Endothelial cell of umbilical vein (primary cell): Measurements from ENCODE around the gene CUX1. TPM values are rescaled to one million over a fixed set of nuclear protein-coding genes. Genes with fewer than 3 reads are reported as not detected.

Source experiments
- BruUV-seq: library from RNA; stranded (reverse); fragments of 400-500 nt; replicated peaks from 2 replicates; lab custom pipeline; 2021; lab: Mats Ljungman, UMichigan
- CTCF ChIA-PET: fragments of 300-600, 350-600 bp; sonication (Branson Sonifier 250); formaldehyde crosslinking; loops from one replicate; lab custom pipeline; 2021; ENCODE audit warnings: antibody characterized with exemption, inconsistent platforms; lab: Charles Lee
- POLR2A ChIA-PET: fragments of 300-600, 350-600 bp; sonication (Branson Sonifier 250); formaldehyde crosslinking; loops from one replicate; lab custom pipeline; 2021; ENCODE audit warnings: antibody characterized with exemption, inconsistent platforms; lab: Charles Lee
- DNase-seq: peaks from one replicate; pipeline ENCODE4 v3.0.0-alpha.2; 2011; ENCODE audit warnings: low read depth, low spot score
- FAIRE-seq: peaks from 2 replicates; lab custom pipeline; 2011; peaks lifted over from hg19 to GRCh38; lab: Jason Lieb, UNC
- H2AFZ ChIP-seq: 2 replicates; pipeline ENCODE4 v1.6.0; 2012; ENCODE audit warnings: low read depth, low read length, control low read depth, inconsistent platforms
- H3K27ac ChIP-seq: 2 replicates; pipeline ENCODE4 v1.5.1; 2011; ENCODE audit warnings: low read depth, mild to moderate bottlenecking, control low read depth, low read length, moderate library complexity; ENCODE audit not compliant: insufficient read depth
- H3K27me3 ChIP-seq, 2 experiments: 2 replicates each; pipeline versions ENCODE4 v1.6.0 to v1.6.1; 2011; ENCODE audit warnings: low read length in 2 of 2, mixed read lengths in 1 of 2; ENCODE audit not compliant: control insufficient read depth in 2 of 2, insufficient read depth in 2 of 2
- H3K36me3 ChIP-seq, 2 experiments: 2 replicates in 1 of 2; 3 replicates in 1 of 2; pipeline ENCODE4 v1.5.1; 2011; ENCODE audit warnings: low read length in 2 of 2, mild to moderate bottlenecking in 1 of 2, moderate library complexity in 1 of 2; ENCODE audit not compliant: control insufficient read depth in 2 of 2, insufficient read depth in 2 of 2; ENCODE audit errors: extremely low read depth in 1 of 2
- H3K4me1 ChIP-seq: 3 replicates; pipeline ENCODE4 v1.5.1; 2011; ENCODE audit warnings: mild to moderate bottlenecking, low read length; ENCODE audit not compliant: control insufficient read depth, insufficient read depth; ENCODE audit errors: extremely low read depth
- H3K4me2 ChIP-seq: 2 replicates; pipeline ENCODE4 v1.6.1; 2011; ENCODE audit warnings: low read length, control low read depth, mixed read lengths; ENCODE audit not compliant: insufficient read depth
- H3K4me3 ChIP-seq, 3 experiments: fragments of 200-600 bp in 1 of 3; sonication (generic), shearing (Covaris generic) in 1 of 3; replicated peaks in 1 of 3; 2 replicates each; pipeline ENCODE4 v1.5.1; 2011 to 2016; ENCODE audit warnings: control low read depth in 3 of 3, low read length in 3 of 3, mild to moderate bottlenecking in 2 of 3, inconsistent platforms in 1 of 3, low read depth in 1 of 3, moderate library complexity in 1 of 3; ENCODE audit not compliant: insufficient read depth in 1 of 3
- H3K79me2 ChIP-seq: 2 replicates; pipeline ENCODE4 v1.6.0; 2012; ENCODE audit warnings: low read length, inconsistent platforms; ENCODE audit not compliant: control insufficient read depth, insufficient read depth
- H3K9ac ChIP-seq: replicated peaks from 2 replicates; pipeline ENCODE3; 2011; ENCODE audit warnings: low read length, control low read depth; ENCODE audit not compliant: insufficient read depth; ENCODE audit errors: extremely low read depth
- H3K9me1 ChIP-seq: replicated peaks from 3 replicates; pipeline ENCODE4 v1.6.0; 2011; ENCODE audit warnings: mild to moderate bottlenecking, low read length; ENCODE audit not compliant: control insufficient read depth, insufficient read depth; ENCODE audit errors: extremely low read depth
- H3K9me3 ChIP-seq: replicated peaks from 2 replicates; pipeline ENCODE4 v1.5.1; 2012; ENCODE audit warnings: low read length, inconsistent platforms; ENCODE audit not compliant: control insufficient read depth, insufficient read depth
- H4K20me1 ChIP-seq: replicated peaks from 2 replicates; pipeline ENCODE3; 2011; ENCODE audit warnings: mild to moderate bottlenecking, low read length; ENCODE audit not compliant: control insufficient read depth, insufficient read depth; ENCODE audit errors: extremely low read depth
- CTCF ChIP-seq, 2 donors: IDR thresholded peaks; 1 replicate in 1 of 2; 2 replicates in 1 of 2; pipeline ENCODE4 v1.5.1; 2011; ENCODE audit warnings: low read length in 2 of 2, mild to moderate bottlenecking in 2 of 2, moderate library complexity in 2 of 2, control low read depth in 1 of 2, inconsistent platforms in 1 of 2, low read depth in 1 of 2; ENCODE audit not compliant: insufficient read depth in 1 of 2; ENCODE audit errors: extremely low read depth in 1 of 2
- EZH2 ChIP-seq: IDR thresholded peaks from 2 replicates; pipeline ENCODE4 v1.6.1; 2012; ENCODE audit warnings: borderline replicate concordance, low read depth, mild to moderate bottlenecking, moderate library complexity, low read length, inconsistent platforms; ENCODE audit not compliant: severe bottlenecking
- GATA2 ChIP-seq: IDR thresholded peaks from 2 replicates; pipeline ENCODE4 v1.7.0; 2011; ENCODE audit warnings: low read depth, mild to moderate bottlenecking, moderate library complexity, mixed read lengths, low read length; ENCODE audit not compliant: insufficient read length, insufficient read depth
- JUN ChIP-seq: IDR thresholded peaks from 2 replicates; pipeline ENCODE4 v1.6.1; 2011; ENCODE audit warnings: borderline replicate concordance, low read depth; ENCODE audit not compliant: insufficient read length, insufficient read depth
- MAX ChIP-seq: IDR thresholded peaks from 2 replicates; pipeline ENCODE4 v1.6.1; 2011; ENCODE audit not compliant: insufficient read depth, insufficient read length
- MYC ChIP-seq: IDR thresholded peaks from one replicate; pipeline ENCODE4 v1.6.1; 2011; ENCODE audit warnings: mild to moderate bottlenecking, low read depth, low read length
- POLR2A ChIP-seq: IDR thresholded peaks from 2 replicates; pipeline ENCODE4 v1.6.1; 2012; ENCODE audit warnings: low read depth, mild to moderate bottlenecking, control low read depth, low read length
- POLR2AphosphoS5 ChIP-seq: IDR thresholded peaks from 2 replicates; pipeline ENCODE4 v1.6.1; 2012; ENCODE audit warnings: low read depth, mild to moderate bottlenecking, control low read depth, low read length, moderate library complexity; ENCODE audit not compliant: insufficient read depth
- dilution Hi-C: fragments of 300-500 bp; cut with MboI; formaldehyde crosslinking; loops from one replicate; pipeline ENCODE4 v1.15.0; 2019; ENCODE audit warnings: low sequenced_read_pairs; ENCODE audit not compliant: extremely low pct_ligation_motif_present
- intact Hi-C: fragments of 100-400 bp; cut with micrococcal nuclease; formaldehyde crosslinking; loops from one replicate; pipeline ENCODE4 v1.10.0; 2022
- polyA plus RNA-seq, 4 experiments: library from polyadenylated mRNA; depleted of rRNA in 3 of 4; stranded (reverse) in 3 of 4; unstranded in 1 of 4; fragments of >200 nt; gene quantifications; 2 replicates each; pipeline versions ENCODE4 v1.2.1 to v1.2.3, GENCODE V29; 2011 to 2012; ENCODE audit warnings: missing spikeins in 1 of 4
- total RNA-seq: library from RNA; stranded (reverse); gene quantifications from 2 replicates; pipeline ENCODE4 v1.2.3, GENCODE V29; 2021

Gene CUX1
- total and polyA plus RNA-seq, 2 donors (not counting 3 experiments of a cell fraction or from before 2014, with no cell fraction given) = 13.8 to 49.8 TPM

- no peak for FAIRE-seq
- Histone ChIP-seq H3K4me2 (no peak overlapping the region), H4K20me1 (no peaks in the 10 kb centered on the region), H2AFZ (no peak overlapping the region), H3K4me3 (no peak overlapping the region), H3K9me3 (no peaks in the 10 kb centered on the region), H3K27ac (no peak overlapping the region), H3K27me3 (no peaks in the 10 kb centered on the region), H3K9ac (no peak overlapping the region), H3K4me1 (no peaks in the 10 kb centered on the region), H3K79me2 (no peaks in the 10 kb centered on the region), H3K9me1 (no peaks in the 10 kb centered on the region), H3K36me3 (peaks cover 0 to 3% of the 10 kb centered on the region in 2 experiments)
- CTCF ChIA-PET = no interaction called here
- TF ChIP-seq GATA2 (no peak), JUN (no peak), MAX (no peak), POLR2AphosphoS5 (no peak), CTCF (IDR thresholded peaks at IDR 0.05; ENCODE audit: extremely low read depth in 1 of 2, insufficient read depth in 1 of 2, low read depth in 1 of 2, low read length in 2 of 2) (no peak), POLR2A (no peak), MYC (no peak), EZH2 (no peak)
- intact Hi-C loops (no loop called here), dilution Hi-C loops (no loop called here)
- BruUV-seq = no TSS peak
- POLR2A ChIA-PET = no interaction called here
- no peak for DNase-seq
Measured at GRCh38 chr7:102028206-102028826, 210.9 kb downstream of the CUX1 start.
